HG03135 (cell line): ENCODE measurements around the gene TEX11.
"Not testable (repeated sequence)": the region's sequence is repeated elsewhere in the genome, so short reads cannot be mapped to it uniquely, and the experiment has no call there.

ENCODE experiments used
- ATAC-seq: cut with Tn5 transposase; IDR thresholded peaks from one replicate; pipeline ENCODE4 v1.9.1; 2021; ENCODE audit warnings: mild to moderate bottlenecking, moderate library complexity; ENCODE audit not compliant: unreplicated experiment

Gene TEX11

DNA sequence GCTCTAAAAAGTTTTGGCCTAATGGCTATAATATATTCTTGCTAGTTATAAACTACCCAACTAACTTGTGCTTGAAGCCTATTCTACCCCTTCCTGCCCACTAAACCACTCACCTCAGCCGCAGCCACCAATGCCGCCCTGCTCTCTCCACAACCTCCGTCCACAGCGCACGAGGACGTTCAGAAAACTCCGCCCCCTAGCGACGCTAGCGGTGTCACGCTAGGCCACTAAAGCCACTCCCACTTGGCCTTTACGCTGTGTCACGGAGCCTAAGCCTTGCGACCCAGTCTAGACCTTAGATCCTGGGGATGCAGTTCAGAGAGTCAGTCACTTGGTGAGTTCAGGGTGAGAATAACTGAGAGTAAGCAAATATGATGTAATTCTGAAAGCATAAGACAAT is at the start of gene TEX11:
TSS of gene TEX11 (minus strand) at position 171 of the 400 bp plus-strand sequence. CDS start 922 bp downstream, outside the sequence.
- no peak for ATAC-seq

DNA sequence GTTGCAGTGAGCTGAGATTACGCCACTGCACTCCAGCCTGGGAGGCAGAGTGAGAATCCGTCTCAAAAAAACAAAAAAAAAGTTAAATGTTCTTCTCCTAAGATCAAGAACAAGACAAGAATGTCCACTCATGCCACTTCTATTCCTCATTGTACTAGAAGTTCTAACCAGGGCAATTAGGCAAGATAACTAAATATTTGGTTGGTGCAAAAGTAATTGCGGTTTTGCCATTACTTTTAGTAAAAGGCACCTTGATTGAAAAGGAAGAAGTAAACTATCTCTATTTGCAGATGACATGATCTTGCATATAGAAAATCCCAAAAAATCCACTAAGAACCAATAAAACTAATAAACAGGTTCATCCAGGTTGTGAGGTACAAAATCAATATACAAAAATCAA is 46.4 kb upstream of the TEX11 start:
- no peak for ATAC-seq

GRCh38 chrX:70924294-70924911 is 15.9 kb upstream of the TEX11 start:
- no peak for ATAC-seq

GRCh38 chrX:70922774-70923473 is 14.4 kb upstream of the TEX11 start:
- no peak for ATAC-seq

DNA sequence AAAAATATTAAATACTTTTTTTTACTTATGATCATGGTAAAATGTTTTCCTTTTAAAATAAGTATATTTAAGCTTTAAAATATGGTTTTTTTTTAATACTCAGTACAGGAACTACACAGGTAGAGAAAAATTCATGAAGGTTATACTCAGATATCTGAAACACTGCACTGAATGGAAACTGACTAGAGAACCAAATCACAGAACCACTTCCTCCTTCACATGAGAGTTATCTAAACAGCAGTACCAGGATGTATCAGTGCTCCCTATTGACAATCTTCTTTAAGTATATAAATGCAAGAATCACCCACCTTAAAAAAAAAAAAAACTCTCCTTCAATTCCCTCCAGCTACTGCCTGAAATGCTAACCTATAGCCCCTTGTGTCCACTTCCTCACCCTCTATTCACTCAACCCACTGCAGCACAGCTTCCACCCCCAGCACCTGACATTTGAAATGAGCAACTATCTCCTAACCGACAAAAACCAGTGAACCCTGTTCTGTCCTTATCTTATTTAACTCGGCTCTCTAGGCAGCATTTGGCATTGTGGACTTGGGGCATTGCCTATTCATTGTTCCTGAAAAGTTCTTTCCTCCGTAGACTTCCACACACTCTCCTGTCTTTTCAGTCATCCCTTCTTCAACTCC is 13.3 kb upstream of the TEX11 start:
- no peak for ATAC-seq

GRCh38 chrX:70916754-70917153 is 8.2 kb upstream of the TEX11 start:
- ATAC-seq, result no peak

DNA sequence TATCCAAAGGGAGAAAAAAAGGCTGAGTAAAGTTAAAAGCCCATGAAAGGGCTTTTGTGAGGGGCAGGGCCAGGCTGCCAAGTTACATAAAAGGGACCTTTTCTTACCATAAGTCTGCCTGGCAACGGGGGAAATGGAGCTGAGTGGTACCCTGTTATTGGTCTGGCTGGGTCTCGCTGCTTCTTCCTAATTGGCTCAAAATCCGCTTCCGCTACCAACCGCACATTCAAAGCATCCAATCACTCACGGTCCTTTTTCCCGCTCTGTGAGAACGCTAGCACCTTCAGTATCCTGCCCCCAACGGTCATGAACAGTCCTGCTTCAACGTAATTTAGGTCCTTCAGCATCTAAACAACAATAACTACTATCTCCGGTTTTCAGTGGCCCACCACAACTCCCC is 611 bp downstream of the TEX11 start:
- ATAC-seq, result no peak

DNA sequence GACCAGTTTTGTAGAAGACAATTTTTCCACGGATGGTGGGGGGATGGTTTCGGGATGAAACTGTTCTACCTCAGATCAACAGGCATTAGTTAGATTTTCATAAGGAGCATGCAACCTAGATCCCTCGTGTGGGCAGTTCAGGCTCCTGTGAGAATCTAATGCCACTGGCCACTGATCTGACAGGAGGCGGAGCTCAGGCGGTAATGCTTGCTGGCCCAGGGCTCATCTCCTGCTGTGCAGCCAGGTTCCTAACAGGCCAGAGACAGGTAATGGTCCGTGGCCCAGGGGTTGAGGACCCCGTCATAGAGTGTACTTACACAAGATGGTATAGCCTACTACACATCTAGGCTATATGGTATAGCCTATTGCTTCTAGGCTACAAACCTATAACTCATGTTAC is 7.0 kb downstream of the TEX11 start:
- no peak for ATAC-seq

DNA sequence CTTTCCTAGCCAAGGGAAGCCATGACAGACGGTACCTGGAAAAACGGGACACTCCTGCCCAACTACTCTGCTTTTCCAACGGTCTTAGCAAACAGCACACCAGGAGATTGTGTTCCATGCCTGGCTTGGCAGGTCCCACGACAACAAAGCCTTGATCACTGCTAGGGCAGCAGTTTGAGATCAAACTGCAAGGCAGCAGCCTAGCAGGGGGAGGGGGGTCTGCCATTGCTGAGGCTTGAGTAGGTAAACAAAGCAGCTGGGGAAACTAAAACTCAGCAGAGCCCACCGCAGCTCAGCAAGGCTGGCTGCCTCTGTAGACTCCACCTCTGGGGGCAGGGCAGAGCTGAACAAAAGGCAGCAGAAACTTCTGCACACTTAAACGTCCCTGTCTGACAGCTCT is 18.1 kb downstream of the TEX11 start:
- ATAC-seq, result not testable (repeated sequence)

DNA sequence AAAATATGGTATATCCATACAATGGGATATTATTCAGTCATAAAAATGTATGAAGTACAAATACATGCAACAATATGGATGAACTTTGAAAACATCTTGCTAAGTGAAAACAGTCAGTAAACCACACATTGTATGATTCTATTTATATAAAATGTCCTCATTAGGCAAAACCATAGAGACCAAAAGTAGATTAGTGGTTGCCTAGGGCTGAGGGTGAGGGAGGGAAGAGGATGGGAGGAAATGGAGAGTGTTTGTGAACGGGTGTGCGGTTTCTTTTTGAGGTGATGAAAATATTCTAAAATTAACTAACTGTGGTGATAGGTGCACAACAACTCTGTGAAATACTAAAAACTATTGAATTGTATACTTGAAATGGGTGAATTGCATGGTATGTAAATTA is 29.6 kb downstream of the TEX11 start:
- no peak for ATAC-seq

- ATAC-seq, result no peak
Measured at GRCh38 chrX:70852294-70852693, 56.2 kb downstream of the TEX11 start.

DNA sequence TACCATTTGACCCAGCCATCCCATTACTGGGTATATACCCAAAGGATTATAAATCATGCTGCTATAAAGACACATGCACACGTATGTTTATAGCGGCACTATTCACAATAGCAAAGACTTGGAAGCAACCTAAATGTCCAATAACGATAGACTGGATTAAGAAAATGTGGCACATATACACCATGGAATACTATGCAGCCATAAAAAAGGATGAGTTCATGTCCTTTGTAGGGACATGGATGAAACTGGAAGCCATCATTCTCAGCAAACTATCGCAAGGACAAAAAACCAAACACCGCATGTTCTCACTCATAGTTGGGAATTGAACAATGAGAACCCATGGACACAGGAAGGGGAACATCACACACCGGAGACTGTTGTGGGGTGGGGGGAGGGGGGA is 64.4 kb downstream of the TEX11 start:
- not testable (repeated sequence) for ATAC-seq

GRCh38 chrX:70843620-70844019 is 64.9 kb downstream of the TEX11 start:
- not testable (repeated sequence) for ATAC-seq

DNA sequence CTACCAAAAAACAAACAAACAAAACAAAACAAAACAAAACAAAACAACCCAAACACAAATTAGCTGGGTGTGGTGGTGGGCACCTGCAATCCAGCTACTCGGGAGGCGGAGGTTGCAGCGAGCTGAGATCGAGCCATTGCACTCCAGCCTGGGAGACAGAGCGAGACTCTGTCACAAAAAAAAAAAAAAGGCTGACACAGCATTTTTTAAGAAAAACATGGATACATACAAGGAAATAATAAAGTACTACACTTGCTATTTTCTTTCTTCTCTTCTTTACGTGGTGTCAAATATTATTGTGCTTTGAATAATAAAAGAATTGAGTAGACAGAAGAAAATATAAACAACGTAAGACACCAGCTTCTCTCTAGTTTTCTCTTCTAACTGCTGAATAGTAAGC is 73.9 kb downstream of the TEX11 start:
- no peak for ATAC-seq

DNA sequence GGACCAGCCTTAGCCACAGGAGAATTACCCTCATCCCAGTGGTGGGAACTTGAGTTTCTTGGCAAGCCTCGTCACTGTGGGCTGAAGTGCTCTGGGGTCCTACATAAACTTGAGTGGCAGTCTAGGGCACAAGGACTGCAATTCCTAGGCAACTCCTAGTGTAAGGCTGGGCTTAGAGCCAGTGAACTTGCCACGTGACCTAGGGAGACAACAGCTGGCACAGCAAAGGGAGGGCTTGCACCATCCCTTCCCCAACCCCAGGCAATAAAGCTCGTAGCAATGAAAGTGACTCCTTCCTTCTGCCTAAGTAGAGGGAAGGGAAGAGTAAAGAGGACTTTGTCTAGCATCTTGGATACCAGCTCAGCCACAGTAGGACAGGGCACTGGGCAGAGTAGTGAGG is 81.8 kb downstream of the TEX11 start:
- no peak for ATAC-seq

- no peak for ATAC-seq
Measured at GRCh38 chrX:70825366-70825765, 83.1 kb downstream of the TEX11 start.

DNA sequence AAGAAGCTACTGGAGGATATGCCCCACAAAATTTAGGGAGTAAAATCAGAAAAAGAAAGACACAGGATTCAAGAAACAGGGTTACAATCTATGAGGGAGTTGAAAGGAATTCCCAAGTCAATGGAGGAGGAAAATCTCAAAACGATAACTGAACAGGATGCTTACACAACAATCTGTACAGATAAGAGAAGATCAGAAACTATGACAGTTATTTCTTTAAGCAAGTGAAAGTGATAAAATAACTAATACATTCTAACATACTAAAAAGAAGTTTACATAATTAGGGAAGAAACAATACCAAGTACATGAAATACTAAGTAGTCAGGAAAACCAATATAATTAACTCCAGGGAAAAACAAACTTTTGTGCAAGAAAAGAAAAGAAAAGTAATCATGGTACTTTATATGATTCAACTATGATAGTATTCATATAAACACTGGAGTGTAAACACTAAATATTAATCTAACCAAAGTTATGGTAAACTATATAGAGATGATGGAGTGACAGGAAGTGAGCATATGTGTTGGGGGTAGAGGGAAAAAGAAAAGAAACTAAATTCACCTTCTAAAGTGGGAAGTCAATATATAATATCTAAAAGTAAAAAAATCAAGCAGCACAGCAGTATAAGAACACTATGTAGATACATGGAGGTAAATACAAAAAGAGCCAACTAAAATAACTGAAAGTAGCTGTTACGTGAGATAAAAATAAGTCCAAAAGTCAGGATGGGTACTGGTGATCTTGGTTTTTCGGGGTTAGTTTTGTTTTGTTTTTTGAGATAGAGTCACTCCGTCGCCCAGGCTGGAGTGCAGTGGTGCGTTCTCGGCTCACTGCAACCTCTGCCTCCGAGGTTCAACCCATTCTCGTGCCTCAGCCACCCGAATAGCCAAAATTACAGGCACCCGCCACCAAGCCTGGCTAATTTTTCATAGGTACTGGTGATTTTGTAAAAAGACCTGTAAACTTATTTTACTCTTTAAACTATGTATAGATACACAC is 99.3 kb downstream of the TEX11 start:
- ATAC-seq, result no peak

GRCh38 chrX:70806081-70806480 is 102.4 kb downstream of the TEX11 start:
- no peak for ATAC-seq

GRCh38 chrX:70796742-70797141 is 111.8 kb downstream of the TEX11 start:
- not testable (repeated sequence) for ATAC-seq

DNA sequence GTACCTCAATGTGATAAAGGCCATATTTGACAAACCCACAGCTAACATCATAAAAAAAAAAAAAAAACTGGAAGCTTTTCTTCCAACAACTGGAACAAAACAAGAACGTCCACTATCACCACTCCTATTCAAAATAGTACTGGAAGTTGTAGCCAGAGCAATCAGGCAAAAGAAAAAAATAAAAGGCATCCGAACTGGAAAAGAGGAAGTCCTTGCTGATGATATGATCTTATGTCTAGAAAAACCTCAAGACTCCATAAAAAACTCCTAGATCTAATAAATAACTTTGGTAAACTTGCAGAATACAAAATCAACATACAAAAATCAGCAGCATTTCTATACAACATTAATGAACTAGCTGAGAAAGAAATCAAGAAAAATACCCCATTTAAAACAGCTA is 134.3 kb downstream of the TEX11 start:
- ATAC-seq, result no peak

GRCh38 chrX:70769659-70770227 is 138.8 kb downstream of the TEX11 start:
- no peak for ATAC-seq
